HG03354 (cell line): ENCODE data around the gene NEGR1.
A peak's percentile ranks its signal among the peaks of the same experiment; 100 is the strongest.

Source experiments
- ATAC-seq: cut with Tn5 transposase; IDR thresholded peaks from one replicate; pipeline ENCODE4 v1.9.1; 2021; ENCODE audit warnings: mild to moderate bottlenecking; ENCODE audit not compliant: unreplicated experiment, poor library complexity, severe bottlenecking

The NEGR1 gene

GRCh38 chr1:71980556-71980955 lies 301.8 kb downstream of the NEGR1 start:
- no peak for ATAC-seq

- ATAC-seq, result no peak
Measured at GRCh38 chr1:71979882-71980281, 302.5 kb downstream of the NEGR1 start.

- ATAC-seq, result peak; percentile 90
Measured at GRCh38 chr1:71967670-71968069, 314.7 kb downstream of the NEGR1 start.

- no peak for ATAC-seq
Measured at GRCh38 chr1:71964188-71964587, 318.2 kb downstream of the NEGR1 start.

GRCh38 chr1:71956613-71957285 lies 325.6 kb downstream of the NEGR1 start:
- ATAC-seq, result no peak

- ATAC-seq, result no peak
Measured at GRCh38 chr1:71950579-71950978, 331.8 kb downstream of the NEGR1 start.

- no peak for ATAC-seq
Measured at GRCh38 chr1:71949681-71950080, 332.7 kb downstream of the NEGR1 start.

- no peak for ATAC-seq
Measured at GRCh38 chr1:71948561-71948960, 333.8 kb downstream of the NEGR1 start.

- no peak for ATAC-seq
Measured at GRCh38 chr1:71944006-71944405, 338.3 kb downstream of the NEGR1 start.

- ATAC-seq, result no peak
Measured at GRCh38 chr1:71940261-71940660, 342.1 kb downstream of the NEGR1 start.

- no peak for ATAC-seq
Measured at GRCh38 chr1:71930511-71930910, 351.8 kb downstream of the NEGR1 start.

GRCh38 chr1:71921935-71922559 lies 360.3 kb downstream of the NEGR1 start:
- no peak for ATAC-seq

- no peak for ATAC-seq
Measured at GRCh38 chr1:71921204-71921603, 361.1 kb downstream of the NEGR1 start.

GRCh38 chr1:71920556-71920955 lies 361.8 kb downstream of the NEGR1 start:
- no peak for ATAC-seq

GRCh38 chr1:71919811-71920509 lies 362.4 kb downstream of the NEGR1 start:
- ATAC-seq, result no peak

- ATAC-seq, result no peak
Measured at GRCh38 chr1:71918630-71919029, 363.7 kb downstream of the NEGR1 start.

GRCh38 chr1:71916894-71917293 lies 365.4 kb downstream of the NEGR1 start:
- ATAC-seq, result no peak

- no peak for ATAC-seq
Measured at GRCh38 chr1:71914626-71915025, 367.7 kb downstream of the NEGR1 start.

GRCh38 chr1:71908871-71909390 lies 373.4 kb downstream of the NEGR1 start:
- no peak for ATAC-seq

GRCh38 chr1:71908303-71908702 lies 374.0 kb downstream of the NEGR1 start:
- no peak for ATAC-seq

- ATAC-seq, result no peak
Measured at GRCh38 chr1:71899881-71900280, 382.5 kb downstream of the NEGR1 start.
